Cardiac septum (tissue), 1 donor: ENCODE results near the gene STK35. TPM values are rescaled to one million over a fixed set of nuclear protein-coding genes. Genes with fewer than 3 reads are reported as not detected.

ENCODE experiments used
- DNase-seq: peaks from one replicate; pipeline ENCODE4 v3.0.0-alpha.2; 2020; ENCODE audit warnings: low spot score
- intact Hi-C: fragments of 100-400 bp; cut with DNase I; formaldehyde crosslinking; loops from one replicate; pipeline ENCODE4 v1.14.0; 2022
- long read RNA-seq: library from polyadenylated mRNA; unstranded; transcript quantifications from one replicate; pipeline ENCODE4 v2.0.0, GENCODE V29; 2021
- total RNA-seq: library from RNA; stranded (reverse); fragmentation: NEBNext Ultra II Directional; extraction: Animal tissue kit (Norgen Biotek cat#: 25700); gene quantifications from one replicate; pipeline ENCODE4 v1.2.1, GENCODE V29; 2021
- donor health status: DM: no; HTN: no; CAD: no.

Gene STK35
- total RNA-seq = 18.2 TPM
- long read RNA-seq, partial matches to known transcripts = 0 of 34 reads
- long read RNA-seq, other reads (novel, unspliced or antisense) = 34 of 34 reads

GRCh38 chr20:2101057-2101864, at the start of gene STK35:
Gene STK35, plus strand, starts transcription at chr20:2101827. Its CDS starts 55 bp downstream, at chr20:2101882.
- intact Hi-C loops = loop anchor here (5.0 to 10.0 kb wide), 2 partner anchors 46 to 326 kb away; no protein-coding TSS in a partner anchor
- no peak for DNase-seq

GRCh38 chr20:2051946-2052345, 49.7 kb upstream of the STK35 start:
- no peak for DNase-seq
- intact Hi-C loops = no loop called here

GRCh38 chr20:2052741-2053140, 48.9 kb upstream of the STK35 start:
- DNase-seq = no peak
- intact Hi-C loops = no loop called here

- intact Hi-C loops = no loop called here
- DNase-seq = no peak
Measured at GRCh38 chr20:2053615-2054014, 48.0 kb upstream of the STK35 start.

DNA sequence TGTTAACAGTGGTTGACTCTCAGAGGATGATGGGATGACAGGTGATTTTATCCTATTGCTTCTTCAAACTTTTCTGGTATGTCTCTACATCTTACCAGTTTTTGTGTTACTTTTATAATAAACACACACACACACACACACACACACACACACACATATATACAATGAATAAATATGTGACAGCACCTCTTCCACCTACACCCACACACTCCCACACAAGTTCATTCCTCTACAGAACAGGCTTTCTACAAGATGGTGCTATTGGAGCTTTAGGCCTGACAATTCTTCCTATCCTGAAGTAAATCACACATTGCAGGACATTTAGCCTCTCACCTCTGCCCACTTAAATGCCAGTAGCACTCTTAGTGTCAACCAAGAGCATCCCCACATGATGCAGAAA, 46.7 kb upstream of the STK35 start:
- intact Hi-C loops = no loop called here
- no peak for DNase-seq

- DNase-seq = no peak
- intact Hi-C loops = no loop called here
Measured at GRCh38 chr20:2059411-2059810, 42.2 kb upstream of the STK35 start.

DNA sequence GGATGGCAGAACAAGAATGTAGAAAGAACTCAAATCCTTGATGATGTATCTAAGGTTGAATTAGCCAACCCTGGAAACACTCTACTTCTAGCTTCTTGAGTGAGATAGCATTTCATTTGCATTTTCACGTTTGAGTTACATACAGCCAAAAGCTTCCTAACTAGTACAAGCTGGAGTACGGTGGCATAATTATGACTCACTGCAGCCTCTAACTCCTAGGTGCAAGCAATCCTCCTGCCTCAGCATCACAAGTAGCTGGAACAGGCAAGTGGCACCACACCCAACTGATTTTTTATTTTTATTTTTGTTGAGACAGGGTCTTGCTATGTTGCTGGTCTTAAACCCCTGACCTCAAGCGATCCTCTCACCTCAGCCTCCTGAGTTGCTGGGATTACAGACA, 36.5 kb upstream of the STK35 start:
- intact Hi-C loops = no loop called here

DNA sequence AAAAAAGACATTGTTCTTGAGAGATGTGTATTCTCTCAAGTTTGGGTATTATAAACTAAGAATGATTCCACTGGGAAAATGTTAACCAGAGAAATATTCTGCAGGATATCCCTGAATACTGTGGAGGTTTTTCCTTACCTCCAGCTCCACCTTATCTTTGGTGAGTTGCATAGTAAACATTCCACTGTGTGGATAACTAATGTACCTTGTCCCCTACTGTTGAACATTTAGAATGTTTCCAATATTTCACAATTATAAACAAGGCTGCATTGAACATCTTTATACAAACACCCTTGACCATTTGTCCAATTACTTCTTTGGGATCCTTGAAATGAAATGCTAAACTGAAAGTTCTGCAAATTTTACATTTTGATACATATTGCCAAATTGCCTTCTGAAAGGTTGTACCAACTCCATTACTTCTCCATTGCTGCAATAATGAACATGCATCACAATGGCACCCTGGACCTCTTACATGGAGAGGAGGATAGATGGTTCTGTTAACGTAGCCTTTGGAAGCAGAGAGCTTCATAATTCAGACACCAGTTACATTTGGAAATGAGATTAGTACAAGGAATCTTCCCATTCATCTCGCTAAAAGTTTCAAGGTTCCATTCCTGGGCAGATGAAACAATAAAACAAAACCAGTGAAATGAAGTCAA, 35.0 kb upstream of the STK35 start:
- intact Hi-C loops = no loop called here
- no peak for DNase-seq

More for the DNA sequence above, 36.5 kb upstream of the STK35 start:
- no peak for DNase-seq

- DNase-seq = no peak
- intact Hi-C loops = no loop called here
Measured at GRCh38 chr20:2080532-2081224, 20.9 kb upstream of the STK35 start.

DNA sequence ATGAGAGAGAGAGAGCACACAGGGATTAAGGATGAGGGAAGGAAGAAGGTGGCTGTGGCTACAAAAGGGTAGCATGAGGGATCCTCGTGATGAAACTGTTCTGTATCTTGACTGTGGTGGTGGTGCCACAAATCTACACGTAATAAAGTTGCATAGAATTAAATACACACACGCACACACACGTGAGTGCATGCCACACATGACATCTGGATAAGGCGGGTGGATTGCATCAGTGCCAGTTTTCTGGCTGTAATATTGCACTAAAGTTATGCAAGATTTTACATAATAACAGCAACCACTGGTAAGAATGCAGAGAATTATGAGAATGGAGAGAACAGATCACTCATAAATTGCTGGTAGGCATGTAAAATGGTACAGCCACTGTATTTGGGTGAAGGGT, 16.9 kb upstream of the STK35 start:
- intact Hi-C loops = no loop called here
- DNase-seq = no peak

GRCh38 chr20:2086177-2086979, 15.2 kb upstream of the STK35 start:
- DNase-seq = no peak
- intact Hi-C loops = loop anchor here (2.0 kb wide), 1 partner anchor 86 kb away; no protein-coding TSS in a partner anchor

DNA sequence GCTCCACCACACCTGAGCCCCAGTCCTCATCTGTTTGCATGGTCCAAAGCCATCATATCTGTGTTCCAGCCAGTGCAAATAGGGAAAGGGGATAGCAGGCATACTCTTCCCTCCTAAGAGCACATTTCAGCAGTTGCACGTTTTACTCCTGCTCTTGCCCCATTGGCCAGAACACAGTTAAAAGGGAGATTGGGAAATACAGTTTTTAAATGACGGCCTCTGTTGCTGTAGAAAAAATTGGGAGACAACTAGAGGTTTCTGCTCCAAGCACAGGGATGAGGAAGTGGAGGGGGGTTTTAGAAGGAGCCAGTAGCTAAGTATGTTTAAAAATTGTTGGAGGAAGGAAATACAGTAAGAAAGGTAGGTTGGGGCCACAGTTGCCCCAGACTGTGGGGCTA, 14.6 kb upstream of the STK35 start:
- intact Hi-C loops = loop anchor here (2.0 kb wide), 1 partner anchor 86 kb away; no protein-coding TSS in a partner anchor

GRCh38 chr20:2088891-2089290, 12.7 kb upstream of the STK35 start:
- intact Hi-C loops = no loop called here
- no peak for DNase-seq

More for the DNA sequence above, 14.6 kb upstream of the STK35 start:
- DNase-seq = no peak

- intact Hi-C loops = no loop called here
- DNase-seq = no peak
Measured at GRCh38 chr20:2089447-2089846, 12.2 kb upstream of the STK35 start.

- no peak for DNase-seq
Measured at GRCh38 chr20:2093159-2093781, 8.4 kb upstream of the STK35 start.

DNA sequence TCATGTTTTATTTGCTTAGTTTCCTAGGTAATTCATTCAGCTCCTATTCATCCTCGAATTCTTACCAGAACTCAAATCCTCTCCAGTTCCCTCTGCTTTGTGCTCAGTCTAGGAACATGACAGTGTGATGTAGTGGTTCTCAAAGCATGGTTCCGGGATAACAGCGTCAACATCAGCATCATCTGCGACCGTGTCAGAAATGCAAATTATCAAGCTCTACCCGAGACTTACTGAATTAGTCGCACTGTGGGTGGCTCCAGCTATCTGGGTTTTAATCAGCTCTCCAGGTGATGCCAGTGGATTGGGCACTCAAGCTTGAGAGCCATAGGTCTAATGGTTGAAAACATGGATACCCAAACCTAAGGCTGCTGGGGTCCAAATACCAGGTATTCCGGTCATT, 7.7 kb upstream of the STK35 start:
- DNase-seq = no peak
- intact Hi-C loops = no loop called here

More at GRCh38 chr20:2093159-2093781, 8.4 kb upstream of the STK35 start:
- intact Hi-C loops = no loop called here

DNA sequence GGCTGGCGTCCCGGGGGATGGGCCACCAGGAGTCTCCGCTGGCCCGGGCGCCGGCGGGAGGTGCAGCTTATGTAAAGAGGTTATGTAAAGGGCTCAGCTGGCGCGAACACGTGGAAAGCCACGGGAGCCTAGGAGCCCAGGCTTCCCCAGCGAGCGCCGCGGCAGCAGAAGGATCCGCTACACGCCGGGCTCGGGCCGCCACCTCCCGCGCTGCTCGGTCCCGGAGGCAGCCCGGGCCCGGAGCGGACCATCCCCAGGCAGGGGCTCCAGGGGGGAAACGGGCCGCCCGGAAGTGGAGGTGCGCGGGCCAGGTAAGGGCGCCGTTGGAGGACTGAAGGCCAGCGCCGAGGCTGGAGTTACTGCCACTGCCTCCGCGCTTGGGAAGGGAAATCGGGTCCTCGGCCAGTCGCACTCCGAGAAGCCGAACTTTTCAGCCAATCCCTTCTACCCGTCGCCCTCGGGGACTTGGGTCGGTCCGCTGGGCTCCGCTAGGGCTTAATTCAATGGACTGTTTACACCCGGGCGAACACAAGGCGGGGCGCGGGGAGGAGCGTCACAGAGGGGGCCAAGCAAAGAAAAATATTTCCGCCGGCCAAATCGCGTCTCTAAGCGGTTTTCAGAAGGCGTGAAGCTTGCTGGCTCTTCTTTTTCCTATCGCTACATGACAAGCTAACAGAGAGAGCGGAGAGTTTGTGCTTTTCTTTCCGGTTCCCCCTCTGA, 398 bp downstream of the STK35 start:
- intact Hi-C loops = loop anchor here (5.0 to 10.0 kb wide), 2 partner anchors 45 to 327 kb away; no protein-coding TSS in a partner anchor
- DNase-seq = peak; percentile 96
